GM08714 (cell line): ENCODE measurements around the gene RIMS3.

Experiments
- H3K4me3 ChIP-seq: fragments of 200-500 bp; sonication (Bioruptor generic); 2 replicates; pipeline ENCODE4 v1.5.1; 2014; ENCODE audit warnings: mild to moderate bottlenecking, low read length, inconsistent platforms
- ZNF274 ChIP-seq: IDR thresholded peaks from 2 replicates; pipeline ENCODE4 v1.6.1; 2012; ENCODE audit warnings: mild to moderate bottlenecking, low read depth, low read length

Gene RIMS3

GRCh38 chr1:40701684-40702083, 36.2 kb upstream of the RIMS3 start:
- TF ChIP-seq ZNF274 = no peak
- no peak overlapping the region for H3K4me3 ChIP-seq

GRCh38 chr1:40699787-40700186, 34.3 kb upstream of the RIMS3 start:
- TF ChIP-seq ZNF274 = no peak
- no peak overlapping the region for H3K4me3 ChIP-seq

- no peak overlapping the region for H3K4me3 ChIP-seq
- no peak for TF ChIP-seq ZNF274
These were observed 32.0 kb upstream of the RIMS3 start for GRCh38 chr1:40697436-40697835.

- no peak for TF ChIP-seq ZNF274
- H3K4me3 ChIP-seq = no peak overlapping the region
These were observed 30.8 kb upstream of the RIMS3 start for GRCh38 chr1:40696294-40696693.

GRCh38 chr1:40694353-40694874, 28.9 kb upstream of the RIMS3 start:
- no peak for TF ChIP-seq ZNF274
- H3K4me3 ChIP-seq = no peak overlapping the region

GRCh38 chr1:40693425-40693824, 27.9 kb upstream of the RIMS3 start:
- H3K4me3 ChIP-seq = peak overlapping the region; percentile 16; the same call in 1 of the 2 replicates

GRCh38 chr1:40692429-40692895, 27.0 kb upstream of the RIMS3 start:
- no peak for TF ChIP-seq ZNF274
- H3K4me3 ChIP-seq = peak overlapping the region; percentile 90

More at GRCh38 chr1:40693425-40693824, 27.9 kb upstream of the RIMS3 start:
- TF ChIP-seq ZNF274 = no peak

GRCh38 chr1:40691538-40692428, 26.3 kb upstream of the RIMS3 start, which contains the start of gene NFYC:
NFYC (plus strand) TSS chr1:40691704; CDS start chr1:40738844, 47,140 bp downstream.
- peak within 1 kb of the TSS; percentile 90 for H3K4me3 ChIP-seq

GRCh38 chr1:40690771-40691537, 25.5 kb upstream of the RIMS3 start:
- TF ChIP-seq ZNF274 = no peak
- peak overlapping the region; percentile 90 for H3K4me3 ChIP-seq

More at GRCh38 chr1:40691538-40692428, 26.3 kb upstream of the RIMS3 start, which contains the start of gene NFYC:
- no peak for TF ChIP-seq ZNF274

GRCh38 chr1:40689737-40690136, 24.3 kb upstream of the RIMS3 start:
- H3K4me3 ChIP-seq = no peak overlapping the region
- no peak for TF ChIP-seq ZNF274

- no peak overlapping the region for H3K4me3 ChIP-seq
- TF ChIP-seq ZNF274 = no peak
These were observed 22.2 kb upstream of the RIMS3 start for GRCh38 chr1:40687661-40688060.

GRCh38 chr1:40687059-40687458, 21.6 kb upstream of the RIMS3 start:
- no peak for TF ChIP-seq ZNF274
- no peak overlapping the region for H3K4me3 ChIP-seq

GRCh38 chr1:40684669-40685068, 19.2 kb upstream of the RIMS3 start:
- H3K4me3 ChIP-seq = no peak overlapping the region
- TF ChIP-seq ZNF274 = no peak
